CD14-positive monocyte (primary cell): ENCODE results near the gene MBD3. TPM values are rescaled to one million over a fixed set of nuclear protein-coding genes. Genes with fewer than 3 reads are reported as not detected.
"Not testable (repeated sequence)": the region's sequence is repeated elsewhere in the genome, so short reads cannot be mapped to it uniquely, and the experiment has no call there.

ENCODE experiments used
- DNase-seq, 3 donors: peaks; one replicate each; pipeline ENCODE4 v3.0.0-alpha.2; 2011 to 2022
- H2AFZ ChIP-seq: 2 replicates; pipeline ENCODE4 v1.6.0; 2012; ENCODE audit warnings: mild to moderate bottlenecking, low read depth, low read length, inconsistent platforms; ENCODE audit not compliant: insufficient read depth, poor library complexity, severe bottlenecking
- H3K27ac ChIP-seq, 2 donors: 1 replicate in 1 of 2; 2 replicates in 1 of 2; pipeline ENCODE4 v1.5.1; 2012 to 2013; ENCODE audit warnings: low read length in 2 of 2, control low read depth in 1 of 2, inconsistent platforms in 1 of 2, low read depth in 1 of 2, mild to moderate bottlenecking in 1 of 2
- H3K27me3 ChIP-seq, 2 donors: one replicate each; pipeline versions ENCODE4 v1.6.0 to v1.6.1; 2011 to 2013; ENCODE audit warnings: low read length in 2 of 2; ENCODE audit not compliant: control insufficient read depth in 2 of 2, insufficient read depth in 2 of 2
- H3K36me3 ChIP-seq, 2 donors: replicated peaks in 1 of 2; 1 replicate in 1 of 2; 2 replicates in 1 of 2; pipeline versions ENCODE4 v1.5.1 to v1.6.1; 2012 to 2013; ENCODE audit warnings: low read length in 2 of 2, control low read depth in 1 of 2, inconsistent platforms in 1 of 2, mild to moderate bottlenecking in 1 of 2; ENCODE audit not compliant: insufficient read depth in 2 of 2, control insufficient read depth in 1 of 2
- H3K4me1 ChIP-seq, 2 donors: 1 replicate in 1 of 2; 2 replicates in 1 of 2; pipeline versions ENCODE4 v1.5.1 to v1.6.1; 2012 to 2013; ENCODE audit warnings: low read length in 2 of 2, control low read depth in 1 of 2, inconsistent platforms in 1 of 2, mild to moderate bottlenecking in 1 of 2, moderate library complexity in 1 of 2; ENCODE audit not compliant: insufficient read depth in 2 of 2, control insufficient read depth in 1 of 2
- H3K4me2 ChIP-seq: replicated peaks from 2 replicates; pipeline ENCODE3; 2012; ENCODE audit warnings: low read length, moderate library complexity, mild to moderate bottlenecking; ENCODE audit not compliant: poor library complexity, severe bottlenecking; ENCODE audit errors: extremely low read depth
- H3K4me3 ChIP-seq, 3 experiments: fragments of 200-600 bp in 1 of 3; sonication (generic) in 1 of 3; replicated peaks in 1 of 3; 1 replicate in 2 of 3; 2 replicates in 1 of 3; pipeline ENCODE4 v1.5.1; 2011 to 2013; ENCODE audit warnings: low read length in 3 of 3, mild to moderate bottlenecking in 3 of 3, control low read depth in 2 of 3, low read depth in 2 of 3, inconsistent platforms in 1 of 3, moderate library complexity in 1 of 3
- H3K79me2 ChIP-seq: 2 replicates; pipeline ENCODE4 v1.6.0; 2012; ENCODE audit warnings: mild to moderate bottlenecking, control low read depth, inconsistent platforms, low read length, moderate library complexity; ENCODE audit not compliant: insufficient read depth
- H3K9ac ChIP-seq: 2 replicates; pipeline ENCODE4 v1.6.0; 2017; ENCODE audit warnings: low read length, mild to moderate bottlenecking; ENCODE audit not compliant: insufficient read depth, poor library complexity, severe bottlenecking
- H3K9me3 ChIP-seq, 2 donors: replicated peaks in 1 of 2; 1 replicate in 1 of 2; 2 replicates in 1 of 2; pipeline versions ENCODE4 v1.5.1 to v1.6.1; 2012 to 2013; ENCODE audit warnings: low read length in 2 of 2, control low read depth in 1 of 2; ENCODE audit not compliant: control insufficient read depth in 1 of 2, insufficient read depth in 1 of 2
- H4K20me1 ChIP-seq: 2 replicates; pipeline ENCODE4 v1.6.0; 2012; ENCODE audit warnings: mild to moderate bottlenecking, low read length, control low read depth, moderate library complexity; ENCODE audit not compliant: insufficient read depth
- H3K27ac Mint-ChIP-seq, 7 donors: one replicate each; pipeline ENCODE4 v1.8.0; 2020; ENCODE audit warnings: mild to moderate bottlenecking in 7 of 7, mixed read lengths in 7 of 7, moderate library complexity in 6 of 7, inconsistent platforms in 2 of 7
- H3K27me3 Mint-ChIP-seq, 3 donors: one replicate each; pipeline ENCODE4 v1.8.0; 2021 to 2022; ENCODE audit warnings: low read depth in 3 of 3, mild to moderate bottlenecking in 3 of 3, mixed read lengths in 3 of 3, moderate library complexity in 3 of 3, inconsistent platforms in 1 of 3
- H3K36me3 Mint-ChIP-seq, 2 donors: one replicate each; pipeline ENCODE4 v1.8.0; 2020; ENCODE audit warnings: mixed read lengths in 2 of 2, inconsistent platforms in 1 of 2, mild to moderate bottlenecking in 1 of 2
- H3K4me1 Mint-ChIP-seq: one replicate; pipeline ENCODE4 v1.8.0; 2020; ENCODE audit warnings: mild to moderate bottlenecking, mixed read lengths
- H3K4me3 Mint-ChIP-seq, 2 donors: one replicate each; pipeline ENCODE4 v1.8.0; 2020; ENCODE audit warnings: mild to moderate bottlenecking in 2 of 2, mixed read lengths in 2 of 2, moderate library complexity in 1 of 2
- H3K9me3 Mint-ChIP-seq, 7 donors: one replicate each; pipeline ENCODE4 v1.8.0; 2020 to 2022; ENCODE audit warnings: mixed read lengths in 7 of 7, mild to moderate bottlenecking in 6 of 7, moderate library complexity in 6 of 7, inconsistent platforms in 2 of 7
- CTCF ChIP-seq: fragments of 200-600 bp; IDR thresholded peaks from one replicate; pipeline ENCODE4 v1.8.0; 2022; ENCODE audit warnings: antibody characterized with exemption, mild to moderate bottlenecking
- WGBS: methylation state at CpG from one replicate; pipeline ENCODE4 v1.1.5; 2013; ENCODE audit warnings: missing lambda C conversion rate; ENCODE audit not compliant: insufficient coverage; 5-methylcytosine and 5-hydroxymethylcytosine counted together
- intact Hi-C, 2 donors: fragments of 100-400 bp; cut with micrococcal nuclease; formaldehyde crosslinking; loops; one replicate each; pipeline versions ENCODE4 v1.15.0 to v1.15.1; 2023
- polyA plus RNA-seq, 3 donors: library from polyadenylated mRNA; depleted of rRNA in 1 of 3; unstranded in 2 of 3; stranded (reverse) in 1 of 3; fragments of 300-500 nt in 2 of 3; fragments of >200 nt in 1 of 3; fragmentation: Illumina TruSeq in 2 of 3; gene quantifications; 1 replicate in 2 of 3; 2 replicates in 1 of 3; pipeline ENCODE4 v1.2.3, GENCODE V29; 2012 to 2021

MBD3 gene
- polyA plus RNA-seq, 3 donors = 2.6 to 35.3 (median 4.9) TPM

- 100% methylated on average over 1 of the region's 9 CpGs for WGBS
- Mint-ChIP-seq H3K4me1 (no peaks in the 10 kb centered on the region), H3K9me3 (peaks cover 0 to 5% (median 1%) of the 10 kb centered on the region in 7 donors), H3K27ac (no peak overlapping the region), H3K27me3 (peaks cover 8 to 18% (median 8%) of the 10 kb centered on the region in 3 donors), H3K36me3 (no peaks in the 10 kb centered on the region), H3K4me3 (no peak overlapping the region)
- Histone ChIP-seq H3K4me1 (no peaks in the 10 kb centered on the region), H4K20me1 (no peaks in the 10 kb centered on the region), H3K4me3 (no peak overlapping the region), H3K36me3 (no peaks in the 10 kb centered on the region), H3K27ac (no peak overlapping the region), H2AFZ (no peak overlapping the region), H3K9ac (no peak overlapping the region), H3K79me2 (no peaks in the 10 kb centered on the region), H3K27me3 (no peaks in the 10 kb centered on the region), H3K9me3 (no peaks in the 10 kb centered on the region), H3K4me2 (no peak overlapping the region)
- DNase-seq = no peak
- TF ChIP-seq CTCF = no peak
- intact Hi-C loops = no loop called here
Observed at GRCh38 chr19:1532003-1532402, 60.7 kb downstream of the MBD3 start.

- H3K27me3 ChIP-seq = no peaks in the 10 kb centered on the region
- WGBS = 90% methylated on average over 9 of the region's 11 CpGs
- Mint-ChIP-seq H3K9me3 (peaks cover 0 to 5% (median 1%) of the 10 kb centered on the region in 7 donors), H3K27ac (no peak overlapping the region), H3K36me3 (no peaks in the 10 kb centered on the region), H3K4me3 (no peak overlapping the region), H3K27me3 (peaks cover 8 to 20% (median 10%) of the 10 kb centered on the region in 3 donors), H3K4me1 (no peaks in the 10 kb centered on the region)
- H3K36me3 ChIP-seq = no peaks in the 10 kb centered on the region
- H3K4me1 ChIP-seq = no peaks in the 10 kb centered on the region
- H4K20me1 ChIP-seq = no peaks in the 10 kb centered on the region
- H3K4me2 ChIP-seq = no peak overlapping the region
- no peak overlapping the region for H3K27ac ChIP-seq
- no peaks in the 10 kb centered on the region for H3K9me3 ChIP-seq
- intact Hi-C loops = no loop called here
- H3K4me3 ChIP-seq = no peak overlapping the region
- H3K79me2 ChIP-seq = no peaks in the 10 kb centered on the region
- DNase-seq = no peak
- TF ChIP-seq CTCF = no peak
- no peak overlapping the region for H3K9ac ChIP-seq
- no peak overlapping the region for H2AFZ ChIP-seq
Observed at GRCh38 chr19:1531587-1531986, 61.1 kb downstream of the MBD3 start.

GRCh38 chr19:1530856-1531255 lies 61.8 kb downstream of the MBD3 start:
- 97% methylated on average over 6 of the region's 11 CpGs for WGBS
- H4K20me1 ChIP-seq, H3K4me1 Mint-ChIP-seq, H3K4me3 ChIP-seq, H3K9me3 ChIP-seq, H3K4me1 ChIP-seq, H2AFZ ChIP-seq, H3K27ac Mint-ChIP-seq, H3K36me3 Mint-ChIP-seq, intact Hi-C loops, H3K27me3 ChIP-seq, H3K4me3 Mint-ChIP-seq, H3K79me2 ChIP-seq, H3K4me2 ChIP-seq, H3K27ac ChIP-seq, H3K9me3 Mint-ChIP-seq, H3K9ac ChIP-seq, DNase-seq, H3K36me3 ChIP-seq: not testable (repeated sequence)
- H3K27me3 Mint-ChIP-seq = peaks cover 7 to 22% (median 12%) of the 10 kb centered on the region in 3 donors
